Measurements from ENCODE around the gene SH3GL1.

The SH3GL1 gene

DNA sequence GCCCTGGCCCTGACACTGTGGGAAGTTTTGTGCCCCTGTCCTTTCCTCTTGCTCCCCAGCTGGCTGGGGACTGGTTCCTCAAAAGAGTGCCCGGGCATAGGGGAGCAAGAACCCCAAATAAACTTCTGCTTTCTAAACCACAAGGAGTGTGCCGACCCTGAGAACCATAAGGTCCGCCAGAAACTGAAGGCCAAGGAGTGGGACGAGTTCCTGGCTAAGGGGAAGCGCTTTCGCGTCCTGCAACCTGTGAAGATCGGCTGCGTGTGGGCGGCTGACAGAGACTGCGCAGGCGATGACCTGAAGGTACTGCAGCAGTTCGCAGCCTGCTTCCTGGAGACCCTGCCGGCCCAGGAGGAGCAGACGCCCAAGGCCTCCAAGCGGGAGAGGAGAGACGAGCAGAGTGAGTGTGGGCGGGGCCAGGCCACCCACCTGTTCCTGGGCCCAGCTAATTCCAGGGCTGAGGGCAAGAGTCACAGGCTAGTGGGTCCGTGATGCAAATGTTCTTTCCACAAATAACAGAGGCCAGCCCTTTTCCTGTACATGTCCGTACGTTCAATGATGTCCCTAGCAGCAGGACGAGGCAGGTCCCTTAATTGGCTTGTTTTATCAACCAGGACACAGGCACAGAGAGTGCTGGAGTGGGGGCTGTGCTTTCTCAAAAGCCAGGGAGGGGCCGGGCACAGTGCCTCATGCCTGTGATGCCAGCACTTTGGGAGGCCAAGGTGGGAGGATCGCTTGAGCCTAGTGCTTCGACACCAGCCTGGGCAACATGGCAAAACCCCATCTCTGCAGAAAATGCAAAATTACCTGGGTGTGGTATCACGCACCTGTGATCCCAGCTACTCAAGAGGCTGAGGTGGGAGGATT is 31.7 kb upstream of the SH3GL1 start:
- no peak for DNase-seq (ENCODE audit: low spot score)

DNA sequence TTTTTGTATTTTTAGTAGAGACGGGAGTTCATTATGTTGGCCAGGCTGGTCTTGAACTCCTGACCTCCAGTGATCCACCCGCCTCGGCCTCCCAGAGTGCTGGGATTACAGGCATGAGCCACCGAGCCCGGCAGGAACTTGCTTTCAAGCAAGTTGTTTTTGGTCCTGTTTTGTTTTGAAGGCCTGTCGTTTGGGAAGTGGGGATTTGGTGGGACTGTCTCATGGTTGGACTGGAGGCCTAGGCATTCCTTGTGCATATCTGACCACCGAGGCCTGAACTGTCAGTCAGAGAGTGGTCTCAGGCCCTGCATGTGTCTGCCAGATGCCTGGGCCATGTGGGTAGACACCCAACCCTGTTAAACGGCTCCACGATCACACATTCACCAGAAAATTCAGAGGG is 30.9 kb upstream of the SH3GL1 start:
- DNase-seq (ENCODE audit: low spot score): no peak

DNA sequence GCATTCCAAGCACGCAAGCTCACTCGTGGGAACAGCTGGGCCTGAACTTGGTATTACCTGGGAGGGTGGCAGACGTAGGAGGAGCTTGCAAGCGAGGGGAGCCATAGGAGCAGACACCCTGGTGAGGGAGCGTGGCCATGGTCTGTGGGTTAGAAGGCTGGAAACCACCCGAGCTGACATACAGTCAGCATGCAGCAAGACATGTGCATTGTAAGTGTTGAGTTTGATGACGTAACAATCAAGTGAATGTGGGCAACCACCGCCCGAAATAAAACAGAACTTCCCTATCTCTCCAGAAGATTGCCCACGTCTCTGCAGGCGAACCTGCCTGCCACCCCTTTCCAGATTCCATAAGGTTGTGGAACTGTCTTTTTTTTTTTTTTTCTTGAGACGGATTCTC is 30.4 kb upstream of the SH3GL1 start:
- DNase-seq (ENCODE audit: low spot score): no peak

DNA sequence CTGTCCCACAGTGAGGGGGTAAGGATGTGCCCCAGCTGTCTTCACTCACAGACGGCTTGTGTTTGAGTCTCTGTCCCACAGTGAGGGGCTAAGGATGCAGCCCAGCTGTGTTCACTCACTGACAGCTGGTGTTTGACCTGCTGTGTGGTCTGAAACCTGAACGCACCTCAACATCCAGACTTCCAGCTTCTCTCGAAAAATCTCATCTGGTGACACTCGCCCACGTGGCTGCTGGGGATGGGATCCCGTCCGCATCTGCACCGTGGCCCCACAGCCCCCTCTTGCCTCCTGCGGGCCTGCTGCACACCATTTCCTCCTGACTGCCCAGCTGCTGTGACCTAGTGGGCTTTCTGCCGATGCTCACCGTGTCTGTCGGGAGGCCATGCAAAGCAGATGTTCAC is 29.4 kb upstream of the SH3GL1 start:
- no peak for DNase-seq (ENCODE audit: low spot score)

DNA sequence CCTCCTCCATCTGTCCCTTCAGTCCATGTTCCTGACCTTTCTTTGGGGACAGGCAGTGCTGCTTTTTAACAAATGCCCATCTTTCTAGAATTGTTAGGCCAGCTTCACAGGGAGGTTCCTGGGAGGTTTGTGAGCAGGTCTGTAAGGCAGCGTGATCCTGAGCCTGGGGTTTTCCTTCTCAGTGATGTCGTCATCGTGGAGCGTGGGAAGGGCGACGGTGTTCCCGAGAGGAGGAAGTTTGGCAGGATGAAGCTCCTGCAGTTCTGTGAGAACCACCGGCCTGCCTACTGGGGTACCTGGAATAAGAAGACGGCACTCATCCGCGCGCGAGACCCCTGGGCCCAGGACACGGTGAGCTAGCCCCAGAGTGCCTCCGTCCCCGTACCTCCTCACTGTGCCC is 28.9 kb upstream of the SH3GL1 start:
- no peak for DNase-seq (ENCODE audit: low spot score)

DNA sequence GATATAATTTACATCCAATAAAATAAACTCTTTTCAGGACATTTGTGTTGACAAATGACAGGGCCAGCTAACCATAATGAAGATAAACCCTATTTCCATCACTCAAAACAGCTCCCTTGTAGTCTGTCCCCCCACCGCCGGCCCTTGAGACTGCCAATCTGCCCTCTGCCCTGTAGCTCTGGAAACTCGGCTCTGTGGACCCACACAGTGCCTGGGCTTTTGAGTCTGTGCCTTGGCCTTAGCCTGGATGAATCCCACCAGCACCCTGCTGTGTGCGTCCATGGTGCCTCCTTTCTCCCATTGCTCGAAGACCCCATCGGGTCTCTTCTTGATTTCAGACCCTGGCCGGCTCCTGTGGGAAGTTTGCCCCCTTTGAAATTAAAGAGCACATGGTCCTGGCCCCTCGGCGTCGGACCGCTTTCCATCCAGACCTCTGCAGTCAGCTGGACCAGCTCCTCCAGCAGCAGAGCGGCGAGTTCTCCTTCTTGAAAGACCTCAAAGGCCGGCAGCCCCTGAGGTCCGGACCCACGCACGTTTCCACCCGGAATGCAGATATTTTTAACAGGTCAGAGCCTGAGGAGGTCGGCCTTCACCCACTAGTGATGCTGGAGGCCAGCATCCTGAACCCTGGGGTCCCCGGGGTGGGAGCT is 28.1 kb upstream of the SH3GL1 start:
- DNase-seq (ENCODE audit: low spot score): no peak

DNA sequence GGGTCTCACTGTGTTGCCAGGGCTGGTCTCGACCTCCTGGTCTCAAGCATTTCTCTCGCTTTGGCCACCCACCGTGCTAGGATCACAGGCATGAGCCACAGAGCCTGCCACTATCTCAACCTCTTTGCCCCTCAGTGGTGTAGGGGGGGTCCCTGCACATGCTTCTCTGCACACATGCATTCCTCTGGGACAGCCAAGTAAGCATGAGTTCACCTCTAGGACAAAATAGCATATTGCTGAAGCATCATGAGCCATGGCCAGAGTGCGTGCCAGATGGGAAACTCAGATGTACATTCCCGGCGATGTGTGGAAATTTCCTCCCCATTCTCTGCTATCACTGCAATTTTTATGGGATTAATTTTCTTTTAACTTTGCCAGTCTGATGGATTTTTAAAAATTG is 25.2 kb upstream of the SH3GL1 start:
- no peak for DNase-seq (ENCODE audit: low spot score)

DNA sequence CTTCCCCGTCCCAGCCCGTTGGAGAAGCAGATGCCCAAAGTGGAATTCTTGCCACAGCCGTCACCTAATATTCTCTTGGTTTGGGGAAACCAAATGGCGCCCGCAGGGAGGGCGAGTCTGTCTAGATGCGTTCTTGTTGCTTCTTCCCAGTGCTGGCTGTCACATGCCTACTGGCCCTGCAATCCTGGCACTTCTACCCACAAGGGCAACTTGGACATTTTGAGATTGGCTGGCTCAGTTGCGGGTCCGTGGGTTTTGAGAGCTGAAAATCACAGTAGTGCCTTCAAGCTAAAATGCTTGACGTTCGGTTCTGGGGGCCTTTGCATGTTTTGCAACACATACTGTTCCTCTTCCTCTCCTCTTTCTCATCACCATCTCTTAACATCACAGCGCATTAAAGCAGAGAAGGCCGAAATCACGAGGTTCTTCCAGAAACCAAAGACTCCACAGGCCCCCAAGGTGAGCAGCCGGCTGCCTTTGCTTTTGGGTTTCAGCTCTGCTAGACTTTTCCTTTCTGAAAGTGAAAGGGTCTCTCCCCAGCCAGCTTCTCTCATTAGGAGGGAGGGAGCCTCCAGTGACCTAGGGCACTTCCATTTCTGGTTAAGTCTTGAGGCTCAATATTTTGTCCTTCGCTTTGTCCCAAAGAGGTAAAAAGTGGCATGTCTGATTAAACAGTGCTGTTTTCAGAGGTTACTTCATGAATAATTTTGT is 23.2 kb upstream of the SH3GL1 start:
- no peak for DNase-seq (ENCODE audit: low spot score)

DNA sequence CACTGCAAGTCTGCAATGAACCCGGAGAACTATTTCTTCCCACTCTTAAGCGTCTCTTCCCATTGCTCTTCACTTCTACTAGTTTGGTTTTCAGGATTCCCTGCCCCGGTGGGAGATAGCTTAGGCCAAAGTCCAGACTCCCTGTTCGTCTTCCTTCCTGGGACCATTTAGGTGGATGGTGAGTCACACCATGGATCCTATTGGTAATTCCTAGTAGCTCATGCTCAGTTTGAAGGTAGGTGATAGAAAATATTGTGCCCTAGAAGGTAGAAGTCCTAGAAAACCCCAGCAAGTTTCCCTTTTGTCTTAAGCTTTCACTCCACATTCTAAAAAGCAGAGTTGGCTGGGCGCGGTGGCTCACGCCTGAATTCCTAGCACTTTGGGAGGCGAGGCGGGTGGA is 15.9 kb upstream of the SH3GL1 start:
- DNase-seq (ENCODE audit: low spot score): no peak

DNA sequence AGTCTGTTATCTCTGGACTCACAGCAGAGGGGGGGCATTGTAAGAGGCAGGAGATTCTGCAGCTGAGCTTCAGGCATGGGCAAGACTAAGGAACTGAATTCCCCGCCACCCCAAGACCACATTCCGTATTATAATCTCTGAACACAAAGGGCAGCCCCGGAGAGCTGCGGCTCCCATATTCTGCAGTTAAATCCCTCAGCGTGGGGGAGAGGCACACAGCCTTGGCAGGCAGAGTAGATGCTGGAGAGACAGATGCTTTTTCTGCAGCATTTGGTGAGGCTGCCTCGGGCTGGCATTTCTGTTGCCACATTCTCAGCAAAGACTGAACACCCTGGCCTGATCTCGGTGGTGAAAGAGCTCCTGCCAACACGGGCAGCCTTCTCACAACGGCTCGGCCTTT is 15.0 kb upstream of the SH3GL1 start:
- no peak for DNase-seq (ENCODE audit: low spot score)

DNA sequence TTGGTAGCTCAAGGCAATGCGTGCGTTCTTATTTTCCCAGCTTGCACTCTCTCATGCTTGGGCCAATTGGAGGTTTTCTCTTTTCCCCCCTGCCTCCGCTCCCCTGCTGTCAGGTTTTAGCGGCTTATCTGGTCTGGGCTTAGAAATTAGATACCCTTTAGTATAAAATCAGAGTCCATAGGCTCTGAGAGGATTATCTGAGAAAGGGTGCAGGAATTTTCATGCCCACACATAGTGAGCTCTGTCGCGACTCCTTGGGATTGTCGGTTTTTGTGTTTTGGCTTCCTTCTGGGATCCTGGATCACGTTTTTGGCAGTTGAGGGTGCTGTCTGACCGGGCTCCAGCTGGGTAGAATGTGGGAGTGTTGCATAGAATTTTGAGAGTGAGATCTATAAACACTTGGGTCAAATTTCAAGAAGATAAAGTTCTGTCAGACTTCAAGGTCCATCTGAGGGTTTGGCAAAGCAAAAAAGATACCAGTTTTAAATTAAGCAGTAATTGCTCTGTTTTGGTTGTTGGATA is 14.5 kb upstream of the SH3GL1 start:
- no peak for DNase-seq (ENCODE audit: low spot score)

DNA sequence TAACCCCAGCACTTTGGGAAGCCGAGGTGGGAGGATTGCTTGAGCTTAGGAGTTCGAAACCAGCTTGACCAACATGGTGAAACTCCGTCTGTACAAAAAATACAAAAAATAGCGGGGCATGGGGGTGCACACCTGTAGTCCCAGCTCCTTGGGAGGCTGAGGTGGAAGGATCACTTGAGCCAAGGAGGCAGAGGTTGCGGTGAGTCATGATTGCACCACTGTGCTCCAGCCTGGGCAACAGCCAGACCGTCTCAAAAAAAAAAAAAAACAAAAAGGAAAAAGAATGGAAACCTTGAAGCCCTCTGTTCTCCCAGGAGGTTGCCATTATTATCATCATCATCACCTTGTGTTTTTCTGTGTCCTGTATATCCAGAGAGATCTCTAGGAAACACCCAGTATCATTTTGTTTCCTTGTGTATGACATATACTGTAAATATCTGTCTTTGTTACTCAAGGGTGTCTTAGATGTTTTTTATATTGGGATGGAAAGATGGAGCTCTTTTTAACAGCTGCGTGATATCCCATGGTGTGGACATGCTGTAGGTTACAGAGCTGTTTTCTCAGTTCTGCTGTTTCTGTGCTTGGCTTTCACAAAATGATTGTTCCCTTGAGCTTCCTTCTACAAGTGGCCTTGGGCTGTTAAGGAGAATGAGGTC is 13.9 kb upstream of the SH3GL1 start:
- DNase-seq (ENCODE audit: low spot score): no peak

DNA sequence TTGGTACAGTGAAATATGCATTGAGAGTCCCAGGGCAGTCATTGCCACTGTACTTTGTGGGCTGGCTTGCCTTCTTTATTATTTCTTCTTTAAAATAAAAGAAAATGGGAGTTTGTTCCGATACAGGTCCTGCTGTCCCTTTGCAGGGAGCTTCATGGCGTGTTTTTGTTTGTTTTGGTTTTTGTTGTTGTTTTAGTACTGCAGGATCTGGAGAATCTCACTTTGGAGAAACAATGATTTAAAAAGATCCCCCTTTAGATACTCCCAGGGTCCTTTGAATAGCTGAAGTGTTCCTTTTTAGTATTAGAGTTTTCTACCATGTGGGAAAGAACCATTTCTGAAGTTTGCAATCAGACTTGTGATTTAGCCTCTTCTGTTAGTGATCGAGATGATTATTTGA is 13.2 kb upstream of the SH3GL1 start:
- DNase-seq (ENCODE audit: low spot score): no peak

DNA sequence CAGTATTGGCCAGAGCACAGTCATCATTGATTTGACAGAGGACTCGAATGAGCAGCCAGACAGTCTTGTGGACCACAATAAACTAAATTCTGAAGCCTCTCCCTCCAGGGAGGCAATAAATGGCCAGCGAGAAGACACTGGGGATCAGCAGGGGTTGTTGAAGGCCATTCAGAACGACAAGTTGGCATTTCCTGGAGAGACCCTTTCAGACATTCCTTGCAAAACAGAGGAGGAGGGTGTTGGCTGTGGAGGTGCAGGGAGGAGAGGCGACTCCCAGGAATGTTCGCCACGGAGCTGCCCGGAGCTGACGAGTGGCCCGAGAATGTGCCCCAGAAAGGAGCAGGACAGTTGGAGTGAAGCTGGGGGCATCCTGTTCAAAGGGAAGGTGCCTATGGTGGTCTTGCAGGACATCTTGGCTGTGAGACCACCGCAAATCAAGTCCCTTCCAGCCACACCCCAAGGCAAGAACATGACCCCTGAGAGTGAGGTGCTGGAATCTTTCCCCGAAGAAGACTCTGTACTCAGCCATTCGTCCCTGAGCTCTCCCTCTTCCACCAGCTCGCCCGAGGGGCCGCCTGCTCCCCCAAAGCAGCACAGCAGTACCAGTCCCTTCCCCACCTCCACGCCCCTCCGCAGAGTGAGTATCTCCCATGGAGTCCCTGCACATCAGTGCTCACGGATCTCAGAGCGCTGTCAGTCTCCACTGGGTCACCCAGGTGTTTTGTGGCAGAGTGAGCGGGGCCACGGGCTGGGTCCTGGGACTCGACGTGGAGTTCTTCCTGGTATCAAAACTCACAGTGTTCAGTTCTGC is 9.0 kb upstream of the SH3GL1 start:
- no peak for DNase-seq (ENCODE audit: low spot score)

DNA sequence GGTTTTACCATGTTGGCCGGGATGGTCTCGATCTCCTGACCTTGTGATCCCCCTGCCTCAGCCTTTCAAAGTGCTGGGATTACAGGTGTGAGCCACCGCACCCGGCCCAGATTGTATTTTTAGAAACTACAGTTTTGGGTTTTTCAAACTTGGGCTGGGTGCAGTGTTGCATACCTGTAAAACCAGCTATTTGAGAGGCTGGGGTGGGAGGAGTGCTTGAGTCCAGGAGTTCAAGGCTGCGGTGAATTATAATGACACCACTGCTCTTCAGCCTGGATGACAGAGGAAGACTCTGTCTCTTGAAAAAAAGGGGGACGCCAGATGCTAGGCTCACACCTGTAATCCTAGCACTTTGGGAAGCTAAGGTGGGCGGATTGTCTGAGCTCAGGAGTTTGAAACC is 6.3 kb upstream of the SH3GL1 start:
- DNase-seq (ENCODE audit: low spot score): no peak

DNA sequence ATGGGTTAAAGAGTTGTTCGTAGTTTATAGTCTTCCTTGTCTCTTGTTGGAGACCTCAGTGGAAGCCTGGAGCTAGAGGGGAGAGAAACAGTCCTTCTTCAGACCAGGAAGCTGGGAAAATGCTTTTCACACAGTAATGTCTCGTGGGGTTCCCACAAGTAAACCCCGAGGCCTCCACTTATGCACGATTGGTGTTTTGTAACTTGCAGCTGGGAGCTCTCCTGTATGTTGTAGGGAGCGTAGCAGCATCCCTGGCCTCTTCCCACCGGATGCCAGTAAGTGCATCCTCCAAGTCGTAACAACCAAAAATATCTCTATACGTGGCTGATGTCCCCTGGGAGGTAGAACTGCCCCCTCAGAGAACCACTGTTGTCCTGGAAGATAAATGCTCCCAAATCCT is 5.6 kb upstream of the SH3GL1 start:
- DNase-seq (ENCODE audit: low spot score): no peak

DNA sequence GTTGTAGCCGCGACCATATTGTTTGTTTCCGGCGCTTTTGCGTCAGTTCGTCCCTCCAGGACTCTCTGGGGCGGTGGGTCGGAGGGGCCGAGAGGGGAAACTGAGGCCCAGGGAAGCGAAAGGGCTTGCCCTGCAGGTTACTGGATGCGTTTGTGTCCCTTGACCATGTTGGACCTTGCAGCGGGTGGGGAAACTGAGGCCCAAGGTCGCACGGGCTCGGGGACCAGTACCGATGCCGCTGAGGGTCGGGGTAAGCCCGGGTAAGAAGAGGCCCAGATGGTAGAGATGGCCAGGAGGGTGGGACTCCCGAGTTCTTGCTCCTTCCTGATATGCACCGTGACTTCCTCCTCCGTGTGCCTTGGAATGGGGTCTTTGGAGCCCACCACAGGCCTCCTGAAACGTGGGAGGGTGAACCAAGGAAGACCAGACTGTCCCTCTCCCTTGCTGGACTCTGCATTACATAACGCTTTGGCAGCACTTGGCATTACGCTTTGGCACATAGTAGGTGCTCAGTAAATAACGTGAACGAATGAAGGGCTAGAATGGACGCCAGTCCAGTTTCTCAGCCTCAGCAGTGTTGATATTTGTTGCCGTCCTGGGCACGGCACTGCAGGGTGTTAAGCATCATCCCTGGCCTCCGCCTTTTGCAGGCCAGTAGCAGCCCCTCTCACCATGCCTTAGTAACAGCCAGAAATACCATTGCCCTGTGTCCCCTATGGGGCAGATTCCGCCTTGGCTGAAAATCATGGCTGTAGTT is 2.8 kb upstream of the SH3GL1 start:
- DNase-seq (ENCODE audit: low spot score): no peak

DNA sequence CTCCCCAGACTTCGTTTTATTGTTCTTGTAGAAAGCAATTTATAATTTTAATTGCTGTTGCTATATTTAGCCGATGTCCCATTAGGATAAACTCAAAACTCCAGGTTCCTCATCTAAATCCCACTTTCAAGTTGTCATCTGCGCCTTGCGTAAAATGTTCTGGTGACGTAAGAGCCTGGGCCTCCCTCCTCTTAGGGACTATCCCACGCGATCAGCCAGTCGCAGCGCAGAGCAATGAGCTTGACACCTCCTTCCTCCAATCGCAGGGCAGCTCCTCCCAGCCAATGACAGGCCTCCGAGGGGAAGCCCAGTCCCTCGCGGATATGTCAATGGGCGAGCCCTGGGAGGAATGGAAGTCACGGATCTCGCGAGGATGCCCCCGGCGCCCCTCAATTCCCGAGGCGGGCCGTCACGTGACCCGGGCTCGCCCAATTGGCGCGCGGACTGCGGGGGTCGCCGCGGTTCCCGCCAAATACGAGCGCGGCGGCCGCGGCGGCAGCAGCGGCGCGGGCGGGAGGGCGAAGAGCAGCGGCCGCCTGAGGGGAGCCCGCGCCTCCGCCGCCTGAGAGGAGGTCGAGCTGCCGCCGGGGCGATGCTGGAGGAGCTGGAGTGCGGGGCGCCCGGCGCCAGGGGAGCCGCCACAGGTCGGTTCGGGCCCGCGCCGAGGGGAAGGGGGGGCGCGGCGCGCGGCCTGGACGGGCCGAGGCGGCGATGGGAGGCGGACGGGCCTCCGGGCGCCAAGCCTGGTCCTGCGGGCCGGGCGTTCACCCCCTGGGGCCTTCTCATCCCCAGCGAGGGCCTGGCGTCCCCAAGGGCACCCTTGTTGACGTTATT is 2.0 kb upstream of the SH3GL1 start, which contains the start of gene CHAF1A:
CHAF1A (plus strand) TSS at position 470 of the 834 bp plus-strand sequence; CDS start at position 593, 123 bp downstream.
- peak; percentile 100 for DNase-seq (ENCODE audit: low spot score)

DNA sequence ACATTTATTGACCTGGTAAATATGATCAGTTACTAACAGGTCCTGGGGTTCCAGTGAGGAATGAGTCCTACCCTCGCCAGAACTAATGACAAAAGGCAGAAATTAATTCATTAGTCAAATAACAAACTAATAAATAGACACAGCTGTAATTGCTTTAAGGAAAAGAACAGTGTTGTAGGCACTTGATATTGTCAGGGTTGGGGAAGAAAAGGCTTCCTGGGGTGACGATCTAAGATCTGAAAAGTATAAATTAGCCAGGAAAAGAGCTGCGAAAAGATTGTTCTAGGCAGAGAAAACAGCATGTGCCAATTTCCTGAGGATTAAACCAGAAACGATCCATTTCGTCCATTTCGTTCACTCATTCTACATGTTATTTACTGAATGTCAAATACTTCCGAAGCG is 1.4 kb upstream of the SH3GL1 start:
- DNase-seq (ENCODE audit: low spot score): no peak

DNA sequence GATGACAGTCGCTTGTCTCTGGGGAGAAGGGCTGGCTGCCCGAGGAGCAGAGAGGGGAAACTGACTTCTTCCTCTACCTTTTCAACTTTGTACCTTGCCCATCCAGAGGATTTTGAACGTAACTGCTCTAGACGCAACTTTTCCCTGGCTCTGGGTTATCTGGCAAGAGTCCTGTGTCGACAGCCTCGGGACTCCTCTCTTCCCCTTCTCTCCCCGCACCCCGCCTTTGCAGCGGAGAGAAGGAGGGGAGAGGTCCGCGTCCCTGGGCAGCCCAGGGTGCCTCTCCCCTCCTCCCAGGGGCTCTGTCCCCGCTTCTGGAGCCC is 574 bp downstream of the SH3GL1 start:
- DNase-seq (ENCODE audit: low spot score): peak; percentile 69

Measured in hematopoietic multipotent progenitor cell treated with erythropoietin and hydrocortisone succinate and interleukin-3 and kit ligand, for 17 days (in vitro differentiated cells).